ENCODE measurements around the gene SIPA1L2. TPM values are rescaled to one million over a fixed set of nuclear protein-coding genes. Genes with fewer than 3 reads are reported as not detected.

The SIPA1L2 gene
- total RNA-seq, 1 donor from 2014 or later = 18.1 TPM

GRCh38 chr1:232597721-232598120 is 32.2 kb downstream of the SIPA1L2 start:
- TF ChIP-seq CTCF (IDR thresholded peaks at IDR 0.05) = no peak
- intact Hi-C loops (cut with DNase I) = no loop called here
- H3K27ac ChIP-seq = no peak overlapping the region
- H3K4me1 ChIP-seq = no peaks in the 10 kb centered on the region
- no peaks in the 10 kb centered on the region for H3K36me3 ChIP-seq
- DNase-seq (ENCODE audit: low spot score in 2 of 2) = no peak
- no peak overlapping the region for H3K4me3 ChIP-seq
- no peaks in the 10 kb centered on the region for H3K27me3 ChIP-seq
- H3K9me3 ChIP-seq = no peaks in the 10 kb centered on the region

GRCh38 chr1:232596666-232597303 is 33.1 kb downstream of the SIPA1L2 start:
- no peak for DNase-seq (ENCODE audit: low spot score in 2 of 2)
- no peak overlapping the region for H3K27ac ChIP-seq
- H3K4me1 ChIP-seq = no peaks in the 10 kb centered on the region
- TF ChIP-seq CTCF (IDR thresholded peaks at IDR 0.05) = no peak
- H3K4me3 ChIP-seq = no peak overlapping the region
- no peaks in the 10 kb centered on the region for H3K9me3 ChIP-seq
- intact Hi-C loops (cut with DNase I) = no loop called here
- H3K36me3 ChIP-seq = no peaks in the 10 kb centered on the region
- no peaks in the 10 kb centered on the region for H3K27me3 ChIP-seq

- DNase-seq (ENCODE audit: low spot score in 2 of 2) = no peak
- H3K9me3 ChIP-seq = no peaks in the 10 kb centered on the region
- no peak for TF ChIP-seq CTCF (IDR thresholded peaks at IDR 0.05)
- H3K4me3 ChIP-seq = no peak overlapping the region
- H3K27me3 ChIP-seq = no peaks in the 10 kb centered on the region
- intact Hi-C loops (cut with DNase I) = no loop called here
- H3K4me1 ChIP-seq = no peaks in the 10 kb centered on the region
- H3K27ac ChIP-seq = no peak overlapping the region
- no peaks in the 10 kb centered on the region for H3K36me3 ChIP-seq
Observed at GRCh38 chr1:232594768-232595698, 34.9 kb downstream of the SIPA1L2 start.

GRCh38 chr1:232593717-232594502 is 36.0 kb downstream of the SIPA1L2 start:
- H3K4me1 ChIP-seq = no peaks in the 10 kb centered on the region
- intact Hi-C loops (cut with DNase I) = no loop called here
- no peaks in the 10 kb centered on the region for H3K27me3 ChIP-seq
- no peak overlapping the region for H3K4me3 ChIP-seq
- no peak for DNase-seq (ENCODE audit: low spot score in 2 of 2)
- no peaks in the 10 kb centered on the region for H3K9me3 ChIP-seq
- TF ChIP-seq CTCF (IDR thresholded peaks at IDR 0.05) = no peak
- no peaks in the 10 kb centered on the region for H3K36me3 ChIP-seq
- no peak overlapping the region for H3K27ac ChIP-seq

GRCh38 chr1:232591344-232591743 is 38.6 kb downstream of the SIPA1L2 start:
- Histone ChIP-seq H3K9me3 (no peaks in the 10 kb centered on the region), H3K27me3 (no peaks in the 10 kb centered on the region), H3K4me1 (no peaks in the 10 kb centered on the region), H3K4me3 (no peak overlapping the region), H3K27ac (no peak overlapping the region), H3K36me3 (no peaks in the 10 kb centered on the region)
- intact Hi-C loops (cut with DNase I) = no loop called here
- no peak for TF ChIP-seq CTCF (IDR thresholded peaks at IDR 0.05)
- DNase-seq (ENCODE audit: low spot score in 2 of 2) = no peak

Measured in ascending aorta (tissue), 2 donors.